GM12872 (cell line): ENCODE measurements around the gene EEF2K.

Source experiments
- CTCF ChIP-seq: IDR thresholded peaks from 3 replicates; pipeline ENCODE4 v1.5.1; 2011; ENCODE audit warnings: low read depth, mild to moderate bottlenecking, low read length, moderate library complexity; ENCODE audit not compliant: insufficient read depth

The EEF2K gene

GRCh38 chr16:22252317-22252716 is 46.2 kb downstream of the EEF2K start:
- no peak for TF ChIP-seq CTCF

- no peak for TF ChIP-seq CTCF
These were observed 47.2 kb downstream of the EEF2K start for GRCh38 chr16:22253272-22253671.

GRCh38 chr16:22255335-22255734 is 49.3 kb downstream of the EEF2K start:
- TF ChIP-seq CTCF: no peak

- no peak for TF ChIP-seq CTCF
These were observed 51.4 kb downstream of the EEF2K start for GRCh38 chr16:22257440-22257839.

- TF ChIP-seq CTCF: no peak
These were observed 54.4 kb downstream of the EEF2K start for GRCh38 chr16:22260490-22260889.

- TF ChIP-seq CTCF: no peak
These were observed 56.4 kb downstream of the EEF2K start for GRCh38 chr16:22262460-22262859.

- TF ChIP-seq CTCF: no peak
These were observed 58.7 kb downstream of the EEF2K start for GRCh38 chr16:22264786-22265185.

GRCh38 chr16:22265351-22265750 is 59.3 kb downstream of the EEF2K start:
- no peak for TF ChIP-seq CTCF
